HG02588 (cell line): ENCODE measurements around the gene CCT3.
A peak's percentile ranks its signal among the peaks of the same experiment; 100 is the strongest.
"Not testable (repeated sequence)": the region's sequence is repeated elsewhere in the genome, so short reads cannot be mapped to it uniquely, and the experiment has no call there.

Source experiments
- ATAC-seq: cut with Tn5 transposase; IDR thresholded peaks from one replicate; pipeline ENCODE4 v1.9.1; 2021; ENCODE audit warnings: mild to moderate bottlenecking, moderate library complexity; ENCODE audit not compliant: unreplicated experiment

The CCT3 gene

DNA sequence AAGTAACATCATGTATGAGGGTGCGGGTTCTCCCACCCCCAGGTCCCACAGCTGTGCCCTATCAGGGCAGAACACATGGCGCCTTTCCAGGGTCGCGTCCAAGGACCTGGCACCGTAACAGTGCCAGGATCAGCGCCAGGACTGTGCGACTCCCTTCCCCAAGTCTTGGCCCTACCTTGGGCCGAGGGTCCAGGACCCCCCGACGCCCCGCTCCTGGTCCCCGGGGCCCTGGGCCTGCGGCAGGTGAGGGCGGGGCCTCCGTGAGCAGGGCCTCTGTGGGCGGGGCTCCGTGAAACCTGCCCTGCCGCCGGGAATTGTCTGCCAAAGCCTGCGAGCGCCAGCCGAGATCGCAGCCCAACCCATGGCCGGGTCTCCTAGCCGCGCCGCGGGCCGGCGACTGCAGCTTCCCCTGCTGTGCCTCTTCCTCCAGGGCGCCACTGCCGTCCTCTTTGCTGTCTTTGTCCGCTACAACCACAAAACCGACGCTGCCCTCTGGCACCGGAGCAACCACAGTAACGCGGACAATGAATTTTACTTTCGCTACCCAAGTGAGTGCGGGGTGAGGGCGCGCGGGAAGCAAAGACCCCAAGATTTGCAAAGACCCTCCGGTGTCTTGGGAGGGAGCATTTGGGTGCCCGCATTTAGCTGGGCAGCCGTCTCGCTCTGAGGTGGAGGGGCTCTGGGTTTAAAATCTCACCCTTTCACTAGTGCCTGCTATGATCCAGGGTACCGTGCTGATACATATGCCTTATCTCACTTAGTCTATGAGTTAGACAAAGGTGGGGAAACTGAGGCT, 31.0 kb upstream of the CCT3 start, which contains the start of gene RHBG:
Gene RHBG, plus strand, starts transcription at position 323 of the 796 bp plus-strand sequence. Its CDS starts 39 bp downstream, at position 362.
- no peak for ATAC-seq

DNA sequence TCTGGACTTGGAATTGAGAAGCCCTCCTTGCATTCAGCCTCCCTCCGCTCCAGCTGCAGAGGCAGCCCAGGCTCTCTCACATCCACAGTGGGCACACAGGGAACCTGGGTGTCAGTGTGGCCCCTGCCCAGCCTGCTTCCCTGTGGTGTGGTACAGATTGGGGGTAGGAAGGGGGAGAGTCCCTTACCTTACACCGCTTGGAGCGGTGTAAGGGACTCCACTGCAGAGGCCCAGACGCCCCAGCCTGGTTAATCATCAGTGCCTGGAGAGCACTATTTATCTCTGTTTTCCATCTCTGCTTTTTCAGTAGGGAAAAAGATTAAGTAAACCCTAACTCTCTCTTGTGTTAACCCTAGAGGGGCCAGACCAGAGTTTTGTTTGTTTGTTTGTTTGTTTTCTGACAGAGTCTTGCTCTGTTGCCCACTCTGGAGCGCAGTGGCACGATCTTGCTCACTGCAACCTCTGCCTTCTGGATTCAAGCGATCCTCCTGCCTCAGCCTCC, 30.1 kb upstream of the CCT3 start:
- no peak for ATAC-seq

DNA sequence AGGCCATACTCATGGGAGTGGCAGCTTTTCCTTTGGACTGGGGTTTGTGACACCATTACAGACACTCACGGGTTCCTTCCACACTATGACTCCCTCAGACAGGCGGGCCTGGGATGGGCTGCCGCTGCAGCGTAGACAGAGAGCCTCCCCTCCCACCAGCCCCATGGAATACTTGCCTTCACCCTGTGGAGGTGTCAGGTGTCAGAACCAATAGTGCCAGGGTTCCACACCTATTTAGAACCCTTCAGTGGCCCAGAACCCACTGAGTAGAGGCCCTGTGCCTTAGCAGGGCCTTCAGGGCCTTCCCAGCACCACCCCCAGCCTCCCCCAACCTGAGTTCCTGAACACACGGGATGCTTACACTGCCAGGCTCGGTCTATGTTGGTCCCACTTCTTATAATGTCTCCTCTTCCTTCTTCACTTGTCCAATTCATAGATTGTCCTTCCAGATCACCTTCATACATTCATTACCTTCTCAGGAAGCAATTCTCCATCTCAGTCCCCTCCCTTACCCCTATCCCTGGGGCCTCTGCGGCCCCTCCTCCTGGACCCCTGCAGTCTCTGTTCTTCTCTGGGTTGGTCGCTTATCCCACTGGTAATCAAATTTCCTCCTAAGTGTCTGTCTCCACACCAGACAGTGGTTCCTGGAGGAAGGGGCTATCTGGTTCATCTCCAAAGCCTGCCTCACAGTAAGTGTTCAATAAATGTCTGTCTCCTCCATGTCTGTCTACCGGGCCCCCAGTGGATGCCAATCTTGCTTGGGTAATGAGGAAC, 29.5 kb upstream of the CCT3 start:
- ATAC-seq: no peak

DNA sequence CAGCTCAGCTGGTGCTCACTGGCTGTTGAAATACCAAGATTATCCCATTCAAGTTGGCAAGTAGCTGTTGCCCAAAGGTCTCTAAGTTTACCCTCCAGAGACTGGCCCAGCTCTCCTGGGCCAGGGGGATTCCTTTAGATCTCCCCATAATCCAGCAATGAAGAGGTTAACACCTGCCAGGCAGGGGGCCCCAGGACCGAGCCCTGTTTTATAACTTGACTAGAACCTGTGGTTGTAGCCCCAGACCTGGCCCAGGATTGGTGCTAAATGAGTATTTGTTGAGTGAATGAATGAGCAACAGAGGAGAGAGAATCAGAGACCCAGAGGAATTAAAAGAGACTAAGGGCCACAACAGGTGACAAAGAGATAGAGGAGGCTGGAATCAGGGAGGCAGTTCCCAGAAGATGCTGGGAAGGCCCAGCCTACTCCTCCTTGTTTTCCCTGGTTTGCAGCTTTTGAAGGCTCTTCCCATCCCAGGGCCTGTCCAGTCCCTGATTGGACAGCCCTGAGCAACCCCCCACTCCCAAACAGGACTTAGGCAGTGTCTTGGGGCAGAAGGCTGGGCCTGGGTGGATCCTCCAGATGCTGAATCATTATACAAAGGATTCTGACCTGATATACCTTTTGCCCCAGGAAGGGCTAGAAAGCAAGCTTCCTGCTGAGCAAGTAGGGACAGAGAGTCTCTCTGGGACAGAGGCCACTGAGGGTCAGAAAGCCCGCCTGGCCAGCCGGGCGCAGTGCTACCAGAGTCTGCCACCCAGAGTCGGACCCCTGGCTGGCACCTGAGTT, 28.5 kb upstream of the CCT3 start:
- ATAC-seq: no peak

DNA sequence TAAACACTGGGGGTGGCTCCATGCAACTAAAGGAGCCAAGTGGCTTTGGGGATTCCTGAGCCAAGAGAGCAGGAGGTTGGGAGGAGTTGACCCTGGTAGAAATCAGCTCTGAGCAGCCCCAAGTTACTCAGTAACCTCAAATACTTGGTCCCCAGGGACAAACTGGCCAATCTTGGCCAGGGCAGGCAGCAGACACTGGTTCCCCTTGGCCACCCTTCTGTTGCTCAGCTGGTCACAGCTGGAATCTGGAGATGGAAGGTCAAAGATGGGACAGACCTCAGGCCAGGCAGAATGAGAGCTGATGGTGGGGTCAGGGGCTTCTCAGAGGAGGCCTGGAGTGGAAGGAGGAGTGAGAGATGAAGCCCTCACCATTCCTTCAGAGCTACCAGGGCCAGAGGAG, 27.7 kb upstream of the CCT3 start:
- no peak for ATAC-seq

DNA sequence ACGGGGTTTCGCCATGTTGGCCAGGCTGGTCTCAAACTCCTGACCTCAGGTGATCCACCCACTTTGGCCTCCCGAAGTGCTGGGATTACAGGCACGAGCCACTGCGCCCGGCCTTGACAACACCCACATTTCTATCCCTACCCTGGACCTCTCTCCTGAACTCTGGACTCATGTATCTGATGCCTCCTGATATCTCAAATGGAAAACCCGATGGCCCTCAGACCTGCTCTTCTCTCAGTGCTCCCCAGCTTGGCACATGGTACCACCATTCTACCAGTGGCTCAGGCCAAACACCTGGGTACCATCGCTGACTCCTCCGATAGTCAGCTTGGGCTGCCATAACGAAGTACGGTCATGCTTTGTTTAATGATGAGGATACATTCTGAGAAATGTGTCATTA, 22.4 kb upstream of the CCT3 start:
- no peak for ATAC-seq

DNA sequence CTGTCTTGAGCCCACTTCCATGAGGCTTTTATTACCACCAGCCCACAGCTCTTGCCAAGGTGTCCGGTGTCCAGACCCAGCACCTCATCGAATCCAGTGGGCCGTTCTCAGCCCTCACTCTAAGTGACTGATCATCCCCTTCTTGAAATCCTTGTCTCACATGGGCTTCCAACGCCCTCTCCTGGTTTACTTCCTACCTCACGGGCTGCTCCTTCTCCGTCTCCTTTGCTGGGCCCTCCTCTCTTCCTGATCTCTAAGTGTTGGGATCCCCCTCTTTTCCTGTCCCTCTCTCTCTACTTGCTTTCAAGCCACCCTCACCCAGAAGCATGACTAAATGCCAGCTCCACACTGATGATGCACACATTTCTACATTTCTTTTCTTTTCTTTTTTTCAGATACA, 21.9 kb upstream of the CCT3 start:
- ATAC-seq: no peak

DNA sequence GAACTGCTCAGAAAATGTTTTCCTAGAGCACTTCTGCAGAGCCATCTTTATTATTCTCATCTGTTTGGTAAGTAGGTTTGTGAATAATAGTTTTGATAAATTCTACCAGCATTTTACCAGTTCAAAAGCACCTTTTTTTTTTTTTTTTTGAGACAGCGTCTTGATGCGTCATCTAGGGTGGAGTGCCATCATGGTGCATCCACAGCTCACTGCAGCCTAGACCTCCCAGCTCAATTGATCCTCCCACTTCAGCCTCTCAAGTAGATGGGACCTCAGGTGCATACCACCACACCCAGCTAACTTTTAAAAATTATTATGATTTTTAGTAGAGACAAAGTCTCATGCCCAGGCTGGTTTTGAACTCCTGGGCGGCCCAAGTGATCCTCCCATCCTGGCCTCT, 21.2 kb upstream of the CCT3 start:
- no peak for ATAC-seq

DNA sequence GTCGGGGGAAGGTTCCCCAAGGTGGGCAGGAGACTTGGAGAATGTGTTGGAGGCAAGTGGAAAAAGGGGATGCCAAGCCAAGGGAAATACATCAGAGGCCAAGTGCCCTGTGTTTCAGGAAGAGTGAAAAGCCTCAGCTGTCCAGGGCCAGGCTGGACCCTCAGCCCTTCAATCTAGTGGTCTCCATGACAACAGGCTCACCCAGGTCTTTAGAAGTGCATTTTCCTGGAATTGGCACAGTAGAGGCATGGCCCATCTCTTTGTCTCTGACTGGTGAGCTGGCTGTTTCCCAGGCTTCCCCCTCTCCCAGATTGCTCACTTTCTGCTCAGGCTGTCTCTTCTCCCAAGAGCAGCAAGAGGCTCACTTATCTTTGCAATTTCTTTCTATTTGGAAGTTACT, 20.5 kb upstream of the CCT3 start:
- no peak for ATAC-seq

DNA sequence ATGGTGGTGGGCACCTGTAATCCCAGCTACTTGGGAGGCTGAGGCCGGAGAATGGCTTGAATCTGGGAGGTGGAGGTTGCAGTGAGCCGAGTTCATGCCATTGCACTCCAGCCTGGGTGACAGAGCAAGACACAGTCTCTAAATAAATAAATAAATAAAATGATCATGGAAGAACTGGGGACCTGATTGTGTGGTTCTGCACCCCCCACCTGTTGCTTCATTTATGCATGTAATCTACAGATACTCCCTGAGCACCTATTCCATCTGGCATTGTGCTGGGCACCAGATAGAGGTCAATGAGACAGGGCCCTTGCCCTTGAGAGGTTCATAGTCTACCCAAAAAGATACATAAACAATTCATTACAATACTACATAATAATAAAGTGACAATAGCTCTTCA, 19.9 kb upstream of the CCT3 start:
- ATAC-seq: no peak

DNA sequence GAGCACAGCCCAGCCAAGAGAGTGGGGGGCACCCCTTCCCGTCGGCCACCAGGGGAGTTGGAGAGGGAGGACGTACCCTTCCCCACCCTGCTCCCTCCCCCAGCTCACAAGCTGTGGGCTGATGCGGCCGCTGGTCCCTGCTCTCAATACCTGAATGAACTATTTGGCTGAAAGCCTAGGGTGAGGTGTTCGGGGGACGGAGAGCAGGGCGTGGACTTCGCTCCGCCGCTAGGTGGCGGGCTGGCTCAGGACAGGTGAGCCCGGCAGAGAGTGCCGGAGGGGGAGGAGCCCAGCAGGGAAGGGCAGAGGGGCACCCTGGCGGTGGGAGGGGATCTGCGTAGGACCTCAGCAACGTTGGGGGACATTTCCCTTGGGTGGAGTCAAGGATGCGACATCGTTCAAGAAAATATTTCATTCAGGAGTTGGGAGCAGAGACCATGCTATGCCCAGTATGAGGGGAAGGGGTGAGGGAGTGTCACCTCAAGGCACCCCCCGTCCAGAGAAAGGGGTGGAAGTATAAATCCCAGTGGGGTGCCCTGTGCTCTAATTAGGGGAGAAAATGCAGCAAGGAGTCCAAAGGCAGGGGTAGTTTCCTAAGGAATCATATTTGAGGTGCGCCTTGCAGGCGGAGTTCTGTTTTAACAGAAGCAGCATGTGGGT, 18.9 kb upstream of the CCT3 start:
- no peak for ATAC-seq

DNA sequence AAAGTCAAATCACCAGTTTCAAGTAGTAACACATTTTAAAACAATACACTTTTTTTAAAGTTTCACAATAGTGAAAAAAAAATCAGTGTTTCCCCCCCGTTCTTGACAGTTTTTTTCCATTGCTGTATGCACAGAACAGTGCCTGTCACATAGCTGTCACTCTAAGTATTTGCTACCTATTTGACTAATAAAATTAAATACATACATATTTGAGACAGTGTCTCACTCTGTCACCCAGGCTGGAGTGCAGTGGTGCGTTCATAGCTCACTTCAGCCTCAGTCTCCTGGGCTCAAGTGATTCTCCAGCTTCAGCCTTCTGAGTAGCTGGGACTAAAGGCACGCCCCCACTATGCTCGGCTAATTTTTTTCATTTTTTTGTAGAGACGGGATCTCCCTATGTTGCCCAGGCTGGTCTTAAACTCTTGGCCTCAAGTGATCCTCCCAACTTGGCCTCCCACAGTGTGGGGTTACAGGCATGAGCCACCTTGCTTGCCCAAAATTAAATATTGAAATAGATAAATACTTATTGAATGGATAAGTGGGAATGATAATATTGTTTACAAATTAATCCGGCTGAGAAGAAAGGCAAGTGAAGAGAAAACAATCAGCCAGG, 18.3 kb upstream of the CCT3 start:
- no peak for ATAC-seq

DNA sequence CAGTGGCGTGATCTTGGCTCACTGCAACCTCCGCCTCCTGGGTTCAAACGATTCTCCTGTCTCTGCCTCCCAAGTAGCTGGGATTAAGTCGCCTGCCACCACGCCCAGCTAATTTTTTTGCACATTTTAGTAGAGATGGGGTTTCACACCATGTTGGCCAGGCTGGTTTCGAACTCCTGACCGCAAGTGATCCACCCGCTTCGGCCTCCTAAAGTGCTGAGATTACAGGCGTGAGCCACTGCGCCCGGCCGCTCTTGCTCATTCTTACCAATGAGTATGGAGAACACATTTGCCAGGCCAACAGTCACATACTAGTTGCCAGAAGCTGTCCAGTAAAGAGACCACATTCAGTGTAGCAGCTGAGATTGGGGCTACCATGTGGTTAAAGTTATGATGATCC, 14.4 kb upstream of the CCT3 start:
- not testable (repeated sequence) for ATAC-seq

DNA sequence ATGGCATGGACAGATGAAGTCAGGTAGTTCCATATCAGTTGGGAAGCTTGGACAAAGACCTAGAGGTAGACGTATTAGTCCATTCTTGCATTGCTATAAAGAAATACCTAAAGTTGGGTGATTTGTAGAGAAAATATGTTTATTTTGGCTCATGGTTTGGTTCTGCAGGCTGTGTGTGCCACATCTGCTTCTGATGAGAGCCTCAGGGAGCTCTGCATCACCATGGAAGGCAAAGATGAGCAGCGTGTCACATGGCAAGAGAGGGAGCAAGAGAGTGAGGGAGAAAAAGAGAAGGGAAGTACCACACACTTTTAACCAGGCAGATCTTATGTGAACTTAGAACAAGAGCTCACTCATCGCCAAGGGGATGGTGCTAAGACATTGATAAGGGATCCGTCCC, 9.2 kb upstream of the CCT3 start:
- no peak for ATAC-seq

DNA sequence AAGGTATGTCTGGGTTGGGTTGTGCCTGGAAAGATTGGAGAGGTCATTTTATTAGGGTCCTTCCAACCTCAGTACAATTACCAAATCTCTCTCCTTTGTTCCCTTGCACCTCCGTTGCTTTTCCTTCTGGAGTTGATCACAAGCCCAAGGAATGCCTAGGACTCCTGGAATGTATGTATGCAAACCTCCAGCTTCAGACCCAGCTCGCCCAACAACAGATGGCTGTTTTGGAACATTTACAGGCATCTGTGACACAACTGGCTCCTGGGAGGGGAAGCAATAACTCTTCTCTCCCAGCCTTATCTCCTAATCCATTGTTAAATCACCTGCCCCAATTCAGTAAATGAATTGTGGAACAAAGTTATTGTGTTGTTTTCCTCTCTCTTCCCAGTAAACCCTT, 8.5 kb upstream of the CCT3 start:
- ATAC-seq: no peak

DNA sequence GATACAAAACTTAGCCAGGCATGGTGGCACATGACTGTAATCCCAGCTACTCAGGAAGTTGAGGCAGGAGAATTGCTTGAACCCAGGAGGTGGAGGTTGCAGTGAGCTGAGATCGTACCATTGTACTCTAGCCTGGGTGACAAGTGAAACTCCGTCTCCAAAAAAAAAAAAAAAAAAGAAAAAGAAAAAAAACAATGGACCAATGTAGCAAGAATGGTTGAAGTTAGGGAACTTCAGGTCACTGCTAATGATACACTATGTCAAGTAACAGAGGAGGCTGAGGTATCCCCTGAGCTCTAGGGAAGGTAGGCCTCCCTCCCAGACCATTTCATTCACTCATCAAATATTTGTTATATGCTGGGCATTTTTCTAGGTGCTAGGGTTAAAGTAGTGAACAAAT, 7.9 kb upstream of the CCT3 start:
- ATAC-seq: not testable (repeated sequence)

DNA sequence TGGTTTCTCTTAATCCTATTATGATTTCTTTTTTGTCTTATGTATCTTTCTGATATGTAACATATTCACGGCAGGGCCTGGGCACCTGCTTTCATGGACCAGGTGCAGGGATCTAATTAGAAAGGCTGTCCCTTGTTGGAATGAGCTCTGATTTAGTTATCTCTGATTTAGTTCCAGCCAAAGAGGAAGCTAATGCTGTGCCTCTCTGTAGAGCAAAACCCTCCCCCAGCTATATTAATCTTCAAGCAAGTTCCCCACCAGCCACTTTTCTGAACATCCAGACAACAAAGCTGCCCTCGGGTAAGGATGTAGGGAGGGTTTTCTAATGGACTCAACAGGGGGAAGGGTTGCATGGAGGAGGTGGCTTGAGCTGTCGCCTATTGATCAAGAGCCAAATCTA, 6.3 kb upstream of the CCT3 start:
- ATAC-seq: no peak

DNA sequence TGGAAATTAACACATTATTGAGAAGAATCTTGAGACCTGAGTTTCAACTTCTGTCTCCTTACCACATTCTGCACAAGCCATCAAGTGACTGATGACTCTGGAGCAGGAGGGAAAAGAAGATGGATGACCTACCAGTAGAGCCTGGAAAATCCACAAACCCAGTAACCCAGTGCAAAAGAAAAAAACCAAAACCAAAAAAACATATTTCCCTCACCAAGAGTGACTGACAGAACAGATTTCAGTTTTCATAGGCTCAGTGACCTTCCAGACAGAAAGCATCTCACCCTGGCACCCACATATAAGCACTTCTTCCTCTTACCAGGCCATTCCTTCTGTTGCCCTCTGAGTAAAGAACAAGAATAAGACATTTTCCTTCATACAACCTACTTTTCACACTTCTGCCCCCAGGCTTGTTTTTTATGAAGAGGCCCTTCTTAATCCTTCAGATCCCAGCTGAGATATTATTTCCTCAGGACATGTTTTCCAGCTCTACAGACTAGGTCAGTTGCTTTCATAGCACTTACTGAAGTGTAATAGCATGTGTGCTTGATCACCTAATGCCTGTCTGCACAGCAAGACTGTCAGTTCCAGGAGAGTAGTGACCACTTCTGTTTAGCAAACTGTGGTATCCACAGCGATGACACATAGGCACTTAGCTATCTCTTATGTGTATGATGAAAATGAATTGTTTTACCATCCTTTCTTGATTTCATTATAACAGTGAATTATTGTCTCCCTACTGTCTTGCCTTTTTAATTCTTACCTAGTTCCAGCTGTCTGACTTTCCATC, 4.3 kb upstream of the CCT3 start:
- ATAC-seq: no peak

DNA sequence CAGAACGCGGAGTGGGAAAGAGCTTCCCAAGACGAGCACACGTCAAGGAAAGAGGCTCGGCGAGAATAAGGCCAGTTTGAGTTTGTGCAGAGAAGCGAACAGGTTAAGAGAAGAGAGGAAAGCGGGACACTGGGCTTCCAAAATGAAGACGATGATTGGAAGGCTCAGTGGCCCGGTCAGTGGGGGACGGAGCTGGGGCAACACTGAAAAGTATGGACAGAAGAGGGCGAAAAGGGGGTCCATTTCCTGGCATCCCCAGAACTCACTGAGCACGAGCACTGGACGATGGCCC, 258 bp downstream of the CCT3 start:
- peak; percentile 2 for ATAC-seq
